Glutamatergic neuron (in vitro differentiated cells): ENCODE measurements around the gene RBSN. TPM values are rescaled to one million over a fixed set of nuclear protein-coding genes. Genes with fewer than 3 reads are reported as not detected.

Experiments
- DNase-seq: peaks from one replicate; pipeline ENCODE4 v3.0.0; 2022
- H3K27ac Mint-ChIP-seq: one replicate; pipeline ENCODE4 v1.8.0; 2020; ENCODE audit warnings: mild to moderate bottlenecking, mixed read lengths, inconsistent platforms; ENCODE audit not compliant: unreplicated experiment
- H3K27me3 Mint-ChIP-seq: one replicate; pipeline ENCODE4 v1.8.0; 2020; ENCODE audit warnings: mild to moderate bottlenecking, moderate library complexity, mixed read lengths, inconsistent platforms; ENCODE audit not compliant: unreplicated experiment
- H3K36me3 Mint-ChIP-seq: one replicate; pipeline ENCODE4 v1.8.0; 2020; ENCODE audit warnings: mild to moderate bottlenecking, mixed read lengths, inconsistent platforms; ENCODE audit not compliant: unreplicated experiment
- H3K4me1 Mint-ChIP-seq: one replicate; pipeline ENCODE4 v1.8.0; 2020; ENCODE audit warnings: mild to moderate bottlenecking, low read depth, mixed read lengths, inconsistent platforms; ENCODE audit not compliant: unreplicated experiment
- H3K4me3 Mint-ChIP-seq: one replicate; pipeline ENCODE4 v1.8.0; 2020; ENCODE audit warnings: mild to moderate bottlenecking, mixed read lengths, inconsistent platforms; ENCODE audit not compliant: unreplicated experiment
- H3K9me3 Mint-ChIP-seq: one replicate; pipeline ENCODE4 v1.8.0; 2020; ENCODE audit warnings: mild to moderate bottlenecking, moderate library complexity, mixed read lengths, inconsistent platforms; ENCODE audit not compliant: unreplicated experiment
- CTCF ChIP-seq: fragments of 200-600 bp; sonication (generic); IDR thresholded peaks from one replicate; pipeline ENCODE4 v1.5.0; 2021; ENCODE audit not compliant: partially characterized antibody, unreplicated experiment
- total RNA-seq: library from RNA; stranded (reverse); fragmentation: NEBNext Ultra II Directional; extraction: Animal tissue kit (Norgen Biotek cat#: 25700); gene quantifications from one replicate; pipeline ENCODE4 v1.2.1, GENCODE V29; 2021; ENCODE audit not compliant: unreplicated experiment

The RBSN gene
- total RNA-seq, 1 donor from 2014 or later, result 29.4 TPM

- Mint-ChIP-seq H3K36me3 (no peaks in the 10 kb centered on the region), H3K27me3 (peaks cover 1% of the 10 kb centered on the region), H3K9me3 (no peaks in the 10 kb centered on the region), H3K4me1 (peaks cover 8% of the 10 kb centered on the region), H3K27ac (peak overlapping the region; percentile 87), H3K4me3 (peak overlapping the region; percentile 100)
- TF ChIP-seq CTCF, result no peak
- no peak for DNase-seq
These were observed 583 bp upstream of the RBSN start for GRCh38 chr3:15099364-15100098.

GRCh38 chr3:15097891-15098290 lies 1.1 kb downstream of the RBSN start:
- TF ChIP-seq CTCF, result no peak

GRCh38 chr3:15096046-15096445 lies 2.9 kb downstream of the RBSN start:
- no peak overlapping the region for H3K4me3 Mint-ChIP-seq
- no peaks in the 10 kb centered on the region for H3K9me3 Mint-ChIP-seq
- TF ChIP-seq CTCF, result no peak
- no peak overlapping the region for H3K27ac Mint-ChIP-seq
- peaks cover 8% of the 10 kb centered on the region for H3K4me1 Mint-ChIP-seq
- no peak for DNase-seq
- H3K36me3 Mint-ChIP-seq, result no peaks in the 10 kb centered on the region
- peaks cover 1% of the 10 kb centered on the region for H3K27me3 Mint-ChIP-seq

More at GRCh38 chr3:15097891-15098290, 1.1 kb downstream of the RBSN start:
- Mint-ChIP-seq H3K4me3 (peak overlapping the region; percentile 100), H3K36me3 (no peaks in the 10 kb centered on the region), H3K27ac (peak overlapping the region; percentile 30), H3K9me3 (no peaks in the 10 kb centered on the region), H3K4me1 (peaks cover 8% of the 10 kb centered on the region), H3K27me3 (peaks cover 1% of the 10 kb centered on the region)
- DNase-seq, result no peak

- peaks cover 8% of the 10 kb centered on the region for H3K4me1 Mint-ChIP-seq
These were observed 4.6 kb downstream of the RBSN start for GRCh38 chr3:15094187-15094875.

More at GRCh38 chr3:15094187-15094875, 4.6 kb downstream of the RBSN start:
- peaks cover 4% of the 10 kb centered on the region for H3K36me3 Mint-ChIP-seq
- no peak overlapping the region for H3K27ac Mint-ChIP-seq
- no peak for TF ChIP-seq CTCF
- peaks cover 1% of the 10 kb centered on the region for H3K27me3 Mint-ChIP-seq
- no peak overlapping the region for H3K4me3 Mint-ChIP-seq
- no peak for DNase-seq
- H3K9me3 Mint-ChIP-seq, result peaks cover 1% of the 10 kb centered on the region
